Measurements from ENCODE around the gene XXYLT1. TPM values are rescaled to one million over a fixed set of nuclear protein-coding genes. Genes with fewer than 3 reads are reported as not detected.
A peak's percentile ranks its signal among the peaks of the same experiment; 100 is the strongest.

Gene XXYLT1
- total RNA-seq, 1 experiment from 2014 or later = 25.5 TPM

DNA sequence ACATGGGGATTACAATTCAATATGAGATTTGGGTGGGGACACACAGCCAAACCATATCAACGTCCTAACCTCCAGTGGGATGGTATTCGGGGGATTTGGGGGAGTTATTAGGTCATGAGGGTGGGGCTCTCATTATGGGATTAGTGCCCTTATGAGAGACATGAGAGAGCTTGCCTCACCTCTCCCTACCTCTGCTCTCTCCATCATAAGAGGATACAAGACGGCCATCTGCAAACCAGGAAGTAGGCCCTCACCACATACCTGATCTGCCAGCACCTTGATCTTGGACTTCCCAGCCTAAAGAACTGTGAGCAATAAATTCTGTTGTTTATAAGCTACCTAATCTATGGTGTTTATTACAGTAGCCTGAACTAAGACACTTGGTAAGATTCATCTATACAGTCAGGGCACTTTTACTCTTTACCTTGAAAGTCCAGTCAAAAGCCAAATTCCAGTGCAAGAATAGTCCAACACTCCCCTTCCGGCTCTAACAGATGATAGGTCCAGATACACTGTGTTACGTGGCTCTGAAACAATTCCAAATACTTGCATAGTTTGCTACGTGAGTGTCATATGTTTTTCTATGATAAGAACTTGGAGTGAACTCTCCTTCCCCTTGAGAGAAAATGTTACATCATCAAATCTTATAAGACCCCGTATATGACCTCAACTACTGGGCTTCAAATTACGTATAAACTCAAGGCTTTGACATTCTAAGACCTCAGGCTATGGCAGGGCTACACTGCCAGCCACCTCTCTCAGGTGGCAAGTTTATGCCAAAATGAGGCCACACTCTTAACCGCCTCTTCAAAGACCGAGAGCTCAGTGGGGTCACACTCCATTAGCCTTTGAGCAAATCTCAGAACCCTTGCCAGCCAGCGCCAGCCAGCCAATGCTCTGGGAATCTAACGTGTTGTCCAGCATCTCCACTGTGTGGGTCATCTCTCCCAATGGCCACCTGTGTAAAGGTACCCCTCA is 129.9 kb downstream of the XXYLT1 start:
- Histone ChIP-seq H3F3A (ENCODE audit: low read length, unreplicated experiment) (no peaks in the 10 kb centered on the region), H3K36me3 (ENCODE audit: low read depth, low read length) (0 out of 2 replicates have a peak, but pooled peaks cover 2% of the 10 kb centered on the region), H3K27ac (ENCODE audit: low read length) (no peak overlapping the region), H3K4me1 (ENCODE audit: insufficient read depth, low read length) (peaks cover 12% of the 10 kb centered on the region), H3K79me2 (ENCODE audit: low read length) (no peaks in the 10 kb centered on the region), H3K4me3 (ENCODE audit: low read length) (no peak overlapping the region), H3K9ac (ENCODE audit: low read length) (no peak overlapping the region), H3K4me2 (ENCODE audit: low read length) (no peak overlapping the region), H3K27me3 (ENCODE audit: low read length) (no peaks in the 10 kb centered on the region), H3K9me2 (replicated peaks; ENCODE audit: low read length) (no peaks in the 10 kb centered on the region), H3K9me3 (ENCODE audit: low read length) (no peaks in the 10 kb centered on the region), H4K20me1 (ENCODE audit: low read length) (no peaks in the 10 kb centered on the region), H2AFZ (ENCODE audit: low read length) (no peak overlapping the region)
- BruUV-seq (replicated peaks) = no TSS peak
- ChIA-PET CTCF (no interaction called here), POLR2A (ENCODE audit: unreplicated experiment) (no interaction called here)
- TF ChIP-seq EZH2phosphoT487 (IDR thresholded peaks at IDR 0.05; ENCODE audit: borderline replicate concordance, low read length) = no peak
- no peak for TF ChIP-seq EZH2 (IDR thresholded peaks at IDR 0.05; ENCODE audit: low read length, unreplicated experiment)
- TF ChIP-seq, protein P1, sequence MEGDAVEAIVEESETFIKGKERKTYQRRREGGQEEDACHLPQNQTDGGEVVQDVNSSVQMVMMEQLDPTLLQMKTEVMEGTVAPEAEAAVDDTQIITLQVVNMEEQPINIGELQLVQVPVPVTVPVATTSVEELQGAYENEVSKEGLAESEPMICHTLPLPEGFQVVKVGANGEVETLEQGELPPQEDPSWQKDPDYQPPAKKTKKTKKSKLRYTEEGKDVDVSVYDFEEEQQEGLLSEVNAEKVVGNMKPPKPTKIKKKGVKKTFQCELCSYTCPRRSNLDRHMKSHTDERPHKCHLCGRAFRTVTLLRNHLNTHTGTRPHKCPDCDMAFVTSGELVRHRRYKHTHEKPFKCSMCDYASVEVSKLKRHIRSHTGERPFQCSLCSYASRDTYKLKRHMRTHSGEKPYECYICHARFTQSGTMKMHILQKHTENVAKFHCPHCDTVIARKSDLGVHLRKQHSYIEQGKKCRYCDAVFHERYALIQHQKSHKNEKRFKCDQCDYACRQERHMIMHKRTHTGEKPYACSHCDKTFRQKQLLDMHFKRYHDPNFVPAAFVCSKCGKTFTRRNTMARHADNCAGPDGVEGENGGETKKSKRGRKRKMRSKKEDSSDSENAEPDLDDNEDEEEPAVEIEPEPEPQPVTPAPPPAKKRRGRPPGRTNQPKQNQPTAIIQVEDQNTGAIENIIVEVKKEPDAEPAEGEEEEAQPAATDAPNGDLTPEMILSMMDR (conservative IDR thresholded peaks at IDR 0.05; ENCODE audit: low read depth, low read length) = no peak
- ATAC-seq = no peak
- intact Hi-C loops (cut with micrococcal nuclease) = no loop called here
- no peak for DNase-seq

DNA sequence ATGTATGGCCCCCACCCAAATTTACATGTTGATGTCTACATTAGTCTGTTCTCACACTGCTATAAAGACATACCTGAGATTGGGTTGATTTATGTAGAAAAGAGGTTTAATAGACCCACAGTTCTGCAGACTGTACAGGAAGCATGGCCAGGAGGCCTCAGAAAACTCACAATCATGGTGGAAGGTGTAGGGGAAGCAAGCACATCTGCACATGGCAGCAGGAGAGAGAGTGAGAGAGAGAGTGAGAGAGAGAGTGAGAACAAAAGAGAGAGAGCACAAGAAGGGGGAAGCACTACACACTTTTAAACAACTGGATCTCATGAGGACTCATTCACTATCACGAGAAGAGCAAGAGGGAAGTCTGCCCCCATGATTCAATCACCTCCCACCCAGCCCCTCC is 130.5 kb downstream of the XXYLT1 start:
- H3K36me3 ChIP-seq (ENCODE audit: low read depth, low read length) = 0 out of 2 replicates have a peak, but pooled peaks cover 2% of the 10 kb centered on the region
- no peaks in the 10 kb centered on the region for H3K79me2 ChIP-seq (ENCODE audit: low read length)
- ATAC-seq (no peak), DNase-seq (no peak)
- H3K4me1 ChIP-seq (ENCODE audit: insufficient read depth, low read length) = peaks cover 12% of the 10 kb centered on the region
- ChIA-PET POLR2A (ENCODE audit: unreplicated experiment) (no interaction called here), CTCF (interaction anchor here (0.6 kb wide), 1 partner anchor 277 kb away, joined by 3 read pairs; no protein-coding TSS in a partner anchor)
- TF ChIP-seq EZH2 (IDR thresholded peaks at IDR 0.05; ENCODE audit: low read length, unreplicated experiment) = no peak
- no peak for TF ChIP-seq EZH2phosphoT487 (IDR thresholded peaks at IDR 0.05; ENCODE audit: borderline replicate concordance, low read length)
- intact Hi-C loops (cut with micrococcal nuclease) = no loop called here
- no peak overlapping the region for H3K9ac ChIP-seq (ENCODE audit: low read length)
- no peaks in the 10 kb centered on the region for H3K9me2 ChIP-seq (replicated peaks; ENCODE audit: low read length)
- no peaks in the 10 kb centered on the region for H3K27me3 ChIP-seq (ENCODE audit: low read length)
- H3K4me2 ChIP-seq (ENCODE audit: low read length) = 0 out of 2 replicates have a peak overlapping the region, but pooled peaks have one; percentile 23
- no peaks in the 10 kb centered on the region for H4K20me1 ChIP-seq (ENCODE audit: low read length)
- H3K4me3 ChIP-seq (ENCODE audit: low read length) = no peak overlapping the region
- H3K27ac ChIP-seq (ENCODE audit: low read length) = peak overlapping the region; percentile 12; the same call in 1 of the 2 replicates
- no peaks in the 10 kb centered on the region for H3K9me3 ChIP-seq (ENCODE audit: low read length)
- no peaks in the 10 kb centered on the region for H3F3A ChIP-seq (ENCODE audit: low read length, unreplicated experiment)
- BruUV-seq (replicated peaks) = no TSS peak
- H2AFZ ChIP-seq (ENCODE audit: low read length) = no peak overlapping the region

DNA sequence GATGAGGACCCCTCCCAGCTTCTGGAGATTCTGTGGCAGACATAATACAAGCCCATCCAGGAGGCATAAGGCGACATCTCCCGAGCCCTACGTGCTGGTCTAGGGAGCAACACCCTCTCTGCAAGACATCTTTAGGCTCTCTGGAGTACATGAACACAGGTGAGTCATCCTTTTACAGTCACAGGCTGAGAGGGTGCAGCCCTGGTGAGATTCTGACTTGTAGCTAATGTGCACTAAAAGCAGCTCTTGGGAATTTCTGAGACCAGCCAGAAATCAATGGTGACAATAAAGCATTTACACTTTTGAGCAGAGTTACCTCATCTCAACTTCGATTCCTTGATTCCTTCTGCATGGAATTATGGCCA is 131.1 kb downstream of the XXYLT1 start:
- peak; percentile 72 for DNase-seq

More for the DNA sequence above, 131.1 kb downstream of the XXYLT1 start:
- H3K9me2 ChIP-seq (replicated peaks; ENCODE audit: low read length) = no peaks in the 10 kb centered on the region
- H2AFZ ChIP-seq (ENCODE audit: low read length) = no peak overlapping the region
- H3F3A ChIP-seq (ENCODE audit: low read length, unreplicated experiment) = no peaks in the 10 kb centered on the region
- H3K9ac ChIP-seq (ENCODE audit: low read length) = no peak overlapping the region
- ChIA-PET POLR2A (ENCODE audit: unreplicated experiment) (no interaction called here), CTCF (interaction anchor here (0.6 kb wide), 1 partner anchor 278 kb away, joined by 3 read pairs; no protein-coding TSS in a partner anchor)
- H3K4me2 ChIP-seq (ENCODE audit: low read length) = peak overlapping the region; percentile 51
- BruUV-seq (replicated peaks) = no TSS peak
- intact Hi-C loops (cut with micrococcal nuclease) = no loop called here
- no peak overlapping the region for H3K4me3 ChIP-seq (ENCODE audit: low read length)
- no peaks in the 10 kb centered on the region for H4K20me1 ChIP-seq (ENCODE audit: low read length)
- no peaks in the 10 kb centered on the region for H3K27me3 ChIP-seq (ENCODE audit: low read length)
- TF ChIP-seq EZH2 (IDR thresholded peaks at IDR 0.05; ENCODE audit: low read length, unreplicated experiment) = no peak
- no peak for TF ChIP-seq EZH2phosphoT487 (IDR thresholded peaks at IDR 0.05; ENCODE audit: borderline replicate concordance, low read length)
- TF ChIP-seq, protein P1 (conservative IDR thresholded peaks at IDR 0.05; ENCODE audit: low read depth, low read length) = no peak
- no peaks in the 10 kb centered on the region for H3K9me3 ChIP-seq (ENCODE audit: low read length)
- peak; percentile 100 for ATAC-seq
- H3K36me3 ChIP-seq (ENCODE audit: low read depth, low read length) = 0 out of 2 replicates have a peak, but pooled peaks cover 2% of the 10 kb centered on the region
- H3K4me1 ChIP-seq (ENCODE audit: insufficient read depth, low read length) = peaks cover 12% of the 10 kb centered on the region
- H3K27ac ChIP-seq (ENCODE audit: low read length) = peak overlapping the region; percentile 12; the same call in 1 of the 2 replicates
- no peaks in the 10 kb centered on the region for H3K79me2 ChIP-seq (ENCODE audit: low read length)
